NCI-H510A treated with DMSO at 0.1 percent for 48 hours (cell line): ENCODE results near the gene SHROOM3.
A peak's percentile ranks its signal among the peaks of the same experiment; 100 is the strongest.
"Not testable (repeated sequence)": the region's sequence is repeated elsewhere in the genome, so short reads cannot be mapped to it uniquely, and the experiment has no call there.

ENCODE experiments used
- DNase-seq: peaks from one replicate; lab custom pipeline; 2025; lab: John Stamatoyannopoulos, UW

SHROOM3 gene

GRCh38 chr4:76697129-76697803 lies 262.2 kb downstream of the SHROOM3 start:
- DNase-seq: no peak

DNA sequence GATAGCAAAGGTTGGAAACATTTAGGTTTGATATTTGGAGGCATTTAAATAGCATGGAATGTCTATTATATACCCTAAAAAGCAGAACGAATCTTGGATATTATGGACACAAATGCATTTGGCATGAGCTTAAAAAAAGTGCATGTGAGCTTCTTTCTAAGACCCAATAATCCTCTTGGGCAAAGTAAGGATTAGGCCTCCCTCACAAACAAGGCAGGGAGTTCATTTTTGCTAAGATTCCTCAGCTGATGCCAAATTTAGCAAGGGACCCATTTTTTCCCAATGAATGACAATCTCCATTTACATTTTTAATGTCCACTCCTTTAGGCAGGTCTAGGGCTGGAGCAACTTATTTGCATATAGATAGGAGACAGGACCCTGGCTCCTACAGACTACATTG lies 263.1 kb downstream of the SHROOM3 start:
- DNase-seq: no peak

GRCh38 chr4:76699751-76700310 lies 264.8 kb downstream of the SHROOM3 start:
- DNase-seq: no peak

DNA sequence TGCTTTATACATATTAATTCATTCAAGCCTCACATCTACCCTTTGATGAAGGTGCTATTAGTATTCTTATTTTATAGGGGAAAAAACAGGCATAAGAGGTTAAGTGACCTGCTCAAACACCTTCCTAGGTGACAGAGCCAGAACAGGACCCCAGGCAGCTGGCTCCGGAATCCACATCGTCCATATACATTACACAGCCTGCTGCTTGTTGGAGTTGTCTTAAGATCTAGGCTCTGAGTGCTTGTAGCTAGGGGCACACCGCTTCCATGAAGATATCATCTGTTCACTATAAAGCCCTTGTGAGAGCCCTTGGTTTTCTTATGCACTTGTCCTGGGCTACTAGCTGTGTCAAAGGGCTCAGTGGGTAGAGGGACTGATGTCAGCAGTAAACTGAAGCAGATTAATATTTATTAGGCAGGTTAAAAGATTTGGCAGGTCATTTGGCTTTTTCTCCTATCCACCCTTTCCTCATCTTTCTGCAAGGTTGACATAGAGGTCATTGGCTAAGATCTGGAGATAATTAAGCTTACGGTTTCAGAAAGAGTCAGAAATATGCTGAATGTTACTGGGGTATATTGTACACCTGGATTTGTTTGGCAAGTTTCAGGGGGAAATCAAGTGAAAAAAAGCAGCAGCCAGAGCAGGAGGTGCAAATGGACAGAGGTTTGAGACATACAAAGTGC lies 267.6 kb downstream of the SHROOM3 start:
- DNase-seq: no peak

DNA sequence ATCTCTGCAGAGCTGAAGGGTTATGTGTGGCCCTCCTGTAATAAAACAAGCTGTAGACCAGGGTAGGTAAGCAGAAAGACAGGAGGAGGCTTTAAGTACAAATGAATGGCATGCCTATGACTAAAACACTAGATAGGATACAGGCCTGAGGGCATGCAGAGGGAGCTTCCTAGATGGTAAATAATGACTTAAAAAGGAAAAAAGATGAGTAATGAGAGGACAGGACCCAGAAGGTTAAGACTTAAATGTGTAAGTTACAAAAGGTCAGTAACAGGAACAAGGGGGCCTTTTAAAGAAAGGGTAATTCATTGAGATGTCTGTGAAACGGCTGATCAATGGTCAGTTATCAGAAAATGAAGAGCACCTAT lies 268.1 kb downstream of the SHROOM3 start:
- DNase-seq: no peak

- no peak for DNase-seq
Observed at GRCh38 chr4:76703676-76704075, 268.6 kb downstream of the SHROOM3 start.

DNA sequence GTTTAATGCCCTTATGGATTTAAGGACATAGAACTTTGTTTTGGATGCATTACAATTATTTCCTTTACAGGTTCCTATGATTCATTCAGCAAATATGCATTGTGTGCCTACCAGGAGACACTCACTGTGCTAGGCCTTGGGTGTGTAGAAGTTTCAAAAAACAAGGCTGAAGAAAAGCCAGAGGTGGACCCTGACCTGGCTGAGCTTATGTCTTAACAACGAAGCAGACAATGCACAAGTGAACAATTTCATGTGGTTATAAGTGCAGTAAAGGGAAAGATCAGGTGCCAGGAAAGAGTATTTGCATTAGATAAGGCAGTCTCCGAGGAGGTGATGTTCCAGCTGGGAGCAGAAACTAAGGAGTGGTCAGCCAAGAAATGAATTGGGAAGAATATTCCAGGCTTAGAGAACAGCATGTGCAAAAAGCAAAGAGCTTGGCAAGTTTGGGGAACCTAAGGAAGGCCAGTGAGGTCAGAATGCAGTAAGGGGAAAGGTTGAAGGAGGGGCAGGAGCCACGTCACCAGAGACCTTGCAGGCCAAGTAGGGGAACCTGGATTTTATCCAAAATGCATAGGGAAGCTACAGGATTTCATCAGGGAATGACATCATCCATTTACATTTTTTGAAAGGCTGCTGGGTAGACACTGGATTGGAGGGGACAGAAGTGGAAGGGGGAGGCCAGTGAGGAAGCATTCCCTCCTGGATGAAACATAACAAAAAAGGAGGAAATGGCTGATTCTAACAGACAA lies 269.3 kb downstream of the SHROOM3 start:
- DNase-seq: no peak

DNA sequence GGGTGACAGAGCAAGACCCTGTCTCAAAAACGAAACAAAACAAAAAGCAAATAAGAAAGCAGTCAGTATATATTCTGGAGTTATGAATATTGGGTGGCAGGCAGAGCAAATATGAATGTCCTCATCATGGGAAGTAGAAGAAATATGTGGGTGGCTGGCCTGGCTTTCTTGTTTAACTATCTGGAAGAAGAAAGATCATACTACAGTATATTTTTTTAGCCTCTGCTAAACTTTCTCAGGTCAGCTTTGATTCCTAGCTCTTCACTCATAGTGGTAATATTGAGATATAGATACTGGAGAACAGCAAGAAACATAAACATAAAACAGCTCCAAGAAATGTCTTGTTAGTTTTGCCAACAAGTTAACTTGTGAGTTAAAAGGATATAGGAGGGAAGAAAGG lies 270.4 kb downstream of the SHROOM3 start:
- DNase-seq: no peak

GRCh38 chr4:76706581-76706980 lies 271.6 kb downstream of the SHROOM3 start:
- no peak for DNase-seq

GRCh38 chr4:76708971-76709771 lies 274.1 kb downstream of the SHROOM3 start:
- no peak for DNase-seq

DNA sequence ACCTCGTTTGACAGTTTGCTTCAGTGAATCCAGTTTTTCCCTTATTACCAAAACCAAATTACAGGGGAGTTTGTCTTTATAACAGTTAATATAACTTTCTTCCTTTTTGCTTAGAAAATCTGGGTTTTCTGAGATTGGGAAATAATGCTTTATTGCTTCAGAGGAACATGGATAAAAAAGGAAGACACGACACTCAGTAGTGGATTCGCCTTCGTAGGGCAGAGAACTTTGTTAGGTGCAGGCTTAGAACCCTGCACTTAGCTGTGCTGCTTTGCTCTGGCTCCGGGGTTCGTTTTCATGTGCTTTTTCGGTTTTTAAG lies 274.7 kb downstream of the SHROOM3 start:
- DNase-seq: no peak

DNA sequence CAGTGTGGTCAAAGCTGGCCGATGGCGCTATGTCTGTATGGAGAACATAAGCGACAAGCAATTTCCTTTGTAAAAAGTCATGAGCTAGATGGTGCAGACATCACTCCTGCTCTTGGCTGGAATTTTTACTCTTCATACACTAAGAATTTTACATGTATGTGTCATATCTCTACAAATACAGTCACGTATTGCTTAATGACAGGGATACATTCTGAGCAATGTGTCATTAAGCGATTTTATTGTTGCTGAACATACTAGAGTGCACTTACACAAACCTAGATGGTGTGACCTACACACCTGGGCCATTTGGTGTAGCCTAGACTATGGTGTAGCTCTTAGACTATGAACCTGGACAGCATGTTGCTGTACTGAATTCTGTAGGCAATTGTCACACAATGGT lies 277.5 kb downstream of the SHROOM3 start:
- no peak for DNase-seq

GRCh38 chr4:76714226-76714625 lies 279.2 kb downstream of the SHROOM3 start:
- no peak for DNase-seq

- no peak for DNase-seq
Observed at GRCh38 chr4:76716020-76716419, 281.0 kb downstream of the SHROOM3 start.

DNA sequence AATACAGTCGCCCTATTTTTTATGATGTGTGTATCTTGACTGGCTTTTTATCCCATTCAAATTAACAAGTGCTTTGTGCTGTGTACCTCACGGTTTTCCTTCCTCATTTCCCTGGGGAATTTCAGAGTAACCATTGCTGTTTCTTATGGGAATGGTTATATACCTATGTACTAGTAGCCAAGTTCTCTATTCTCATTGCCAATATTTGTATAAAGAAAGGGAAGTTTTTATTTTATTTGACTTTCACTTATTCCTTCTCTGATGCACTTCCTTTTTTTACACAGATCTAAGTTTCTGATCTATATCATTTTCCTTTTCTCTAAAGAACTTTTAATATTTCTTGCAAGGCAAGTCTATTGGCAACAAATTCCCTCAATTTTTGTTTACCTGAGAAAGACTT lies 281.6 kb downstream of the SHROOM3 start:
- DNase-seq: no peak

DNA sequence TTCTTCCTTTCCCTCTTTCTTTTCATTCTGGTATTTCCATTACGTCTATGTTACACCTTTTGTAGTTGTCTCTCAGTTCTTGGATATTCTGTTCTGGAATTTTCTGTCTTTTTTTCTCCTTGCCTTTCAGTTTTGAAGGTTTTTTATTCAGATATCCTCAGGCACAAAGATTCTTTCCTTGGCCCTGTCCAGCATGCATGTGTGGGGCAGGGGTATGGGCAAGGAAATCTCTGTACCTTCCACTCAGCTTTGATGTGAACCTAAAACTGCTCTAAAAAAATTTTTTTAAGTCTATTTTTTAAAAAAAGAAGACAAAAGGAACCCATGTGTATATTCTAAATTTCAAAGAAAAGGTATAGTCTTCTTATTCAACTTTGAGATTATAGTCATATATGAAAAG lies 282.4 kb downstream of the SHROOM3 start:
- DNase-seq: no peak

GRCh38 chr4:76718021-76718420 lies 283.0 kb downstream of the SHROOM3 start:
- DNase-seq: no peak

- no peak for DNase-seq
Observed at GRCh38 chr4:76718831-76719230, 283.8 kb downstream of the SHROOM3 start.

DNA sequence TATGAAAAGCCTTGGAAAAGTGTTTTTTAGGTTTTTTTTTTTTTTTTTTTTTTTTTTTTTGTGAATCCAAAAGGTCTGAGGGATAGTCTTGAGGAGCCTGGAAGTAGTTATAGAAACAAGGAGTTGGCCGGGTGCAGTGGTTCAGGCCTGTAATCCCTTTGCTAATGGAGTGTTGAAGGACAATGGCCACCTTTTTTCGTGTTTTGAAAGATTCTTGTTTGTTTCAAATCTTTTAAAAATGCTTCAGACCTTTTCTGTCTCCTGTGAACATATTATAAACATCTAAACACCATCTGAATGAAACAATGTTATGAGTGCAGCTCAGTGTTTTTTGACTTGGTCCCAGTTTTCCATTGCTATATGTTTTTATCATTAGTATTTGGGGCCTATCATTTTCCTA lies 285.1 kb downstream of the SHROOM3 start:
- DNase-seq: no peak

DNA sequence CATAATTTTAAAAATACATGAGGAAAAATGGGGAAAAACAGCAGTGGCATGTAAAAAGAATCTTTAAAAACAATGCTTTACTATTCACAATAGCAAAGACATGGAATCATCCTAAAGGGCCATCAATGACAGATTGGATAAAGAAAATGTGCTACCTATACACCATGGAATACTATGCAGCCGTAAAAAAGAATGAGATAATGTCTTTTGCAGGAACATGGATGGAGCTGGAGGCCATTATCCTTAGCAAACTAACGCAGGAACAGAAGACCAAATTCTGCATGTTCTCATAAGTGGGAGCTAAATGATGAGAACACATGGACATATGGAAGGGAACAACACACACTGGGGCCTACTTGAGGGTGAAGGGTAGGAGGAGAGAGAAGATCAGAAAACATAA lies 287.1 kb downstream of the SHROOM3 start:
- DNase-seq: not testable (repeated sequence)

- no peak for DNase-seq
Observed at GRCh38 chr4:76722838-76723237, 287.8 kb downstream of the SHROOM3 start.

GRCh38 chr4:76723373-76723772 lies 288.3 kb downstream of the SHROOM3 start:
- DNase-seq: peak; percentile 14
